ENCODE measurements around the gene CHCHD3.
"Not testable (repeated sequence)": the region's sequence is repeated elsewhere in the genome, so short reads cannot be mapped to it uniquely, and the experiment has no call there.

Gene CHCHD3

DNA sequence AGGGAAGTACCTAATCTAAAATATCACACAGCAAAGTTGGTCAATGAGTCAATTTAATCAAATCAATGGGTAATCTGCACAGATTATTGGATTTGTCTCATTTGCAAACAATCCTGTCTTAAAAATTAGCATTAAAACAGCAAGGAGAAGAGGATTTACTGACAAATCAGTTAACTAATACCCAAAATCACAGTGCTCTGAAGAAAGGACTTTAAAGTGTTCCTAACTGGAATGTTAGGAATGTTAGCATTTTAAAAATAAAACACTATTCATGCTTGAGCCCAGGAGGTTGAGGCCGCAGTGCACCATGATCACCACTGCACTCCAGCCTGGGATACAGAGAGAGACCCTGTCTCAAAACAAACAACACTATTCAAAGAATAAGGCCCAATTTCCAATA, 83.1 kb downstream of the CHCHD3 start:
- DNase-seq = no peak

DNA sequence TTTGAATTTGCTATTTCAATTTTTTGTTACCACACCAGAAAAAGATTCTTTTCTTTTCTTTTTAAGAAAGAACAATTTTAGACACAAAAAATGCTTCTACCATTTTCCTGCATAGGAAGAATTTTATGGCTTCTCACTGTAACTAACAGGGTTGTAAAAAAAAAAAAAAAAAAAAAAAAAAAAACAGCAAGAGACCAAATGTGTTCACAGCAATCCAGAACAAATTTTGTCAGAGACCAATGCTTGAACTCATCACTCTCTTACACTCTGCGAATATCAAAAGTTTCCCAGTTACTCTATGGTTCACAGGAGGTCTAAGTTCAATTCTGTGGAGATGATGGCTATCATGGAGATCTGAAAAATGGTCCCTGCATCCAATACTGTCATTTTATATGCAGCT, 84.4 kb downstream of the CHCHD3 start:
- DNase-seq = no peak

DNA sequence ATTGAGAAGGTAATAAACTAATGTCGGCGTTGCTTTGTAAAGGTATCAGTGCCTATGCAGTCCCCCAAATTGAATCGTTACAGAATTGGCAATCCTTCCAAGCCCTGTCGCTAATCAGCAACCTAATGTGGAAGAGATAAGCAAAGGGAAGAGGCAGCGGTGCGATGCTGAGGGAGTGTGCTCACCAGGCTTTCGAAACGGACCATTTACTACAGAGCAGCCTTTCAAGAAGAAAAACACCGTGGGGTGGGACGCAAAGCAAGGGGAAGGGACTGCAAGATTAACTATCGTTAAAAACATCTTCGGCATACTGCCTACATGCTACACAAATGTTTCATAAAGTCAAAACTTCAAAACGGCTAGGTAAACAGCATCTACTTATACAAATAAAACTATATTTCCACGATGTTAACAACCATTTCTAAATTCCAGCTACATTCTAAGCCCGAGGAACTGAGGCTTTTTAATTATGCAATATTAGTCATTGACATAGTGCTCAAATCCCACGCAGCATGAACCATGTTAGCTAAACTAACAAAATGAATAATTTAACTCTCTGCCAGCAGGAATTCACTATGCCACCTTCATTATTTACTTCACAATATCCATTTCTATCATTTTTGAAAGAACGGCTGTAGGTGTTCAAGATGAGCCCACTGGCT, 85.2 kb downstream of the CHCHD3 start:
- DNase-seq = no peak

GRCh38 chr7:132993377-132994013, 88.4 kb downstream of the CHCHD3 start:
- no peak for DNase-seq

GRCh38 chr7:132991615-132992587, 90.0 kb downstream of the CHCHD3 start:
- no peak for DNase-seq

DNA sequence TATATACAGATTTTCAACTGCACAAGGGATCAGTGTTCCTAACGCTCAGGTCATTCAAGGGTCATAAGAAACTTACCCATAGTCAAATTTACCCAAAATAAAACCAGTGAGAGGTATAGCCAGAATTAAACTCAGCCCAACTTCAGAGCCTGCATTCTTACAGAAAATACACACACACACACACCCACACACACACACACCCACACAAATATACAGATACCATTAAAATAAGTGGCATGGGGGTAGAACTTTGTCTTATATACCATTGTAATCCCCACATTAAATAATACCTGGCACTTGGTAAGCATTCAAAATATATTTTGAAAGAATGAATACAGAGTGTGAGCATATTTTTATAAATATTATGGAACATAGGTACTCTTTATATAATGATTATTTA, 93.8 kb downstream of the CHCHD3 start:
- DNase-seq = no peak

DNA sequence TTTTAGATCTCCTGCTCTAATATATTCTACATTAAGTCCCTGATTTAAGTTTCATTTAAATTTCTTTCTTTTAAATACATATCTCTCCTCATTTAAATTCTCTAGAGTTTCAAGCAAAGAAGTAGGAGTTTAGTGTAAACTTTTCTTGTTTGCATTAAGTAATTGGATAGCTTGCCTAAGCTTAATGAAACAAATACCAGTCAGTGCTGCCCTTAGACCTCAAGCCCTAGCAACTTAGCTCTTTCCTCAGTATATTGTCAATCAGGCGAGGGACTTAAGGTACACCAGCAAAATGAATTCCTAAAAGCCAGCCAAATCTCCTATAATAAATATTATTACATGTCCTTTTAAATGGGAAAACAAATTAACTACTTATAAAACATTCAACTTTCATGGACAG, 101.5 kb downstream of the CHCHD3 start:
- DNase-seq = no peak

DNA sequence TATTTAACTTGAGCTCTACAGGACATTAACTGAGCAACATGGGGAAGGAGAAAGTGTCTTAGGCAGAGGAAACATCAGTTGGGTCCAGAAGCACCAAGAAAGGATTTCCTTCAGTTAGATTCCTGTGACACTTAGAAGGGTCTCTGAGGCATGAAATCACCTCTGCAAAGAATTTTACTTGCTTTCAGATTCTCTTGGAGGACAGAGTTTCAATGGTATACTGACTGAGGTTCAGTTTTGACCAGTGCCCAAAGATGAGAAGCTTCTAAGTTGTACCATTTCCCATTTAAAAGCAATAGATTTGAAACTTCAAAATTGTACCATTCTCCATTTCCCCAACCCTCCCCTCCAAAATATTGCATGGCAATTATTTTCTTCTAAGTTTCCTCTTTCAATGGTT, 102.4 kb downstream of the CHCHD3 start:
- no peak for DNase-seq

DNA sequence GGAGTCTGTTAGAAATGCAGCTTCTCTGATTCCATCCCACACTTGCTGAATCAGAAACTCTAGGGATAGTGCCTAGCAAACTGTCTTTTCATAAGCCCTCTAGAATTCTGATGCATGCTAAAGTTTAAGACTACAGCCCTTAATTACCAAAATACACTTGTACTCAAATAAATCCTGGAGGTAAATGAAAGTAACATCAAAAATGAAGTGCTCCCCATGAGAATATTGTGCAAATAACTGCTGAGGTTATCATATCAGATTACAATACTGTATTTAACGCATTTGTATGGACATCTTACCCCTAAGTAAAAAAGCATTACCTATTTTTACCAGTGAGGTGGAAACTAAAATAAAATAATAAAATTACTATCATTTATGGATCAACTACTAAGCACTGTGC, 104.7 kb downstream of the CHCHD3 start:
- no peak for DNase-seq

DNA sequence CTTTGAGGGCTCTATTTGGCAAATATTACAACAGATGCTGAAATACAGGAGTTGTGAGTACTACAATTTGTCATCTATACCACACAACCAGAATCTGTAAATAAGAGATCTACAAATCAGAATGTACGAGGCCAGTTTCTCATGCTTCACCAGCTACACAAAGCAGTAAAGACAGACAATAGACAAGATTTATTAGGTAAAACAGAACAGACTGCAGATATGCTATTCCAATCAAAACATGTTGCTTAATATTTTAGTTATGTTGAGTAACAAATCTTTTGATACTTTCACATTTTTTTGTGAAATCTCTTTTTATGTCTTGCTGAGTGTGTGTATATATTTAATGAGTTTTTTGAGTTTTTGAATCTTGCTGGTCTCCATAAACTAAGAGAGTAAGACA, 109.1 kb downstream of the CHCHD3 start:
- DNase-seq = no peak

DNA sequence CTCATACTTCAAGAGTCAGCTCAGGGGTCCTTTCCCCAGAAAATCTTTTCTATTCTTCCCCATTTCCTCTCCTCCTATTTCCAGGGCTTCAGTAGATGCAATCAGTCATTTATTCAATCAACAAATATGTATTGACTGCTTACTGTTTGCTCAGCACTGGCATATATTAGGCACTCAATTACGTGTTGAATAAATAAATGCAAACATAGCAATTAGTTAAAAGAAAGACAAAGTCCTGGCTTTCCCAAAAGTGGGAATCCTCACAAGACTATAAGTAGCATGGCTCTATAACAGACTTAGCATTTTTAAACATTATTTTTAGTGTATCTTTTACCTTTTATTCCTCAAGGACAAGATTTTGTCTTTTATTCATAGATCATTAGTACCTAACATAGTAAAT, 111.6 kb downstream of the CHCHD3 start:
- DNase-seq = no peak

- DNase-seq = no peak
Measured at GRCh38 chr7:132969520-132969919, 112.4 kb downstream of the CHCHD3 start.

DNA sequence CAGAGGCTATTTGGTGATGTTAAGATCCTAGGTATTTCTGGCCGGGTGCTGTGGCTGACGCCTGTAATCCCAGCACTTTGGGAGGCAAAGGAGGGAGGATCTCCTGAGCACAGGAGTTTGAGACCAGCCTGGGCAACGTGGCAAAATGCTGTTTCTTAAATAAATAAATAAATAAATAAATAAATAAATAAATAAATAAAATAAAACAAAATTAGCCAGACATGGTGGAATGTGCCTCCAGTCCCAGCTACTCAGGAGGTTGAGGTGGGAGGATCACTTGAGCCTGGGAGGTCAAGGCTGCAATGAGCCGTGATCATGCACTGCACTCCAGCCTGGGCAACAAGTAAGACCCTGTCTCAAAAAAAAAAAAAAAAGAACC, 114.4 kb downstream of the CHCHD3 start:
- not testable (repeated sequence) for DNase-seq

- DNase-seq = no peak
Measured at GRCh38 chr7:132966754-132967469, 115.0 kb downstream of the CHCHD3 start.

DNA sequence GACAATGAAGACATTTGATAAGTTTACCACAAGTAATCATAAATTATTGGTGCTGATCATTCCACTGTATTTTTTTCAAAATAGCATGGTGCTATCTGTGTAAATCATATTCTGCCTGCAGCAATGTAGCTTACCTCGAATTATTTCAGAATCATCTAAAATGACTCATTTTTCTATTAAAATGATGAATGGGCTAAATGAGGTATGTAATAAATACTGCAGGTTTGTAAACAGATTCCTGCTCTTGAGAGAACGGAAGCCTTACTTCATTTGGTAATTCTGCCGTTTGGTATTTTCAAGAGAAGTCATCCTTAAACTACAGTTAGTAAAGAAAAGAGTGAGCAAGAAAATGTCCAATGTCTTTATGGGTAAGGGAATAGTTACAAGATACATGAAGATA, 115.9 kb downstream of the CHCHD3 start:
- DNase-seq = no peak

DNA sequence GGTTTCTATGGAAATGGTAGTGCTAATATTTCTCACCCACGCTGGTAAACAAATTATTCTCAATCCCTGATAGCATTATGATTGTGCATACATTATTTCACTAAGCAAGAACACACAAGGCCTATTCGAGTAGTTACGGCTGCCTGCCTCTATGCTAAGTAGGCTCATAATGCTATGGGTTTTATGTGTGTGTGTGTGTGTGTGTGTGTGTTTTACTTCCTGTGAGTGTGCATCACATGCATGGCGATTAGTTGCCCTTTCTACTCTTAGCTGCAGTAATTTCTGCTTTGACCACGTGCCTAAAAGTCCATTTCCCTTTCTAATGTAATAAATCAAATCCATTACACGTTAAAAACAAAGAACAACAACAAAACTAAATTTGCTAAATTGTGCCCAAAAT, 117.0 kb downstream of the CHCHD3 start:
- no peak for DNase-seq

DNA sequence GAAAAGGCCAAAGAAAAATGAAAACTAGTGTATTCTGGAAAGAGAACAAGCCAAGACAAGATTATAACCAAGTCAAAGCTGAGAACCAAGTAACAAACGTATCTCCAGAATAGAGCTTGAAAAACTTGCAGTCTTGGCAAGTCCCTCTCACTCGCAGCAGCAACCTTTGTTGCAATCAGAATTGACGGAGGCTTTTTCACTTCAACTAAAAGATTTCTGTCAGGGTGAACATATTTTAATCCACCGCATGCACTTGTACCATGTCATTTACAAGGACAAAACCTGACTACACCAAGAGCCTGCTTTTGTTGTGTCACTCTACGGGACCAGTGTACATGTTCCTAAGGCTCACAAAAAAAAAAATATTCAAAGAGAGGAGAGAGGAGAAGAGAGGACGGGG, 122.0 kb downstream of the CHCHD3 start:
- DNase-seq = no peak

DNA sequence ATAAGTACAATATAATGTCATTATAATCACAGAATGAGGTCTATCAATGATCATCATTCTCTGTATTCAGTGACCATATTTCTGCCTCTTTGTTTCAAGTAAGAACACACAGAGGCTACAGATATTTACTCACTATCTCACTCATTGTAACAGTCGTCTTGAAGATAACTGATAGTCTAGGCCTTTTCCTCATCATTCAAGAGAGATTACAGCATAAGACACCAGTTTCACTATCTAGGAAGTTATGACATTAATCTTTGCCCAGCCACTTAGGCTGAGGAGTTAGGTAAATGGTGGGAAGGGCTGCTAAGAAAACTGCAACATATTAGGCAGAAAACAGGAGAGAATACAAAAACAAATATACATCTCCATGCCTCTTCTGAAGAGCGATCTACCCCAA, 125.3 kb downstream of the CHCHD3 start:
- DNase-seq = no peak

DNA sequence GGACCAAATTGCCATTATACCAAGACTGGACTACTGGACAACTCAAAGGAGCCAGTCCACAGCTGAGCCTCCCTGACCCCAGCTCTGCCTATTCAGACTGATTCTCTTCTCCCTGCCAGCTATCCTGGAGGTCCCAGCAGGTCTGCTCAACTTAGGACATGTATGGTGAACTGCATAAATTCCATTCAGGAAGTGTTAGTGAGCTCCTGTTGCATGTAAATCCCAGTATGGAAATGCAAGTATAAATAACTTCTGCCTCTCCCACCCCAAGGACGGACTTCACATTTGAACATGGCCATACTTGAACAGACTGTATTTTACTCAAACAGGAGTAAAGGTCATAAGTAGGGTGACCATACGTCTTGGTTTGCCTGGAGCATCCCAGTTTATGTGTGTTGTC, 128.4 kb downstream of the CHCHD3 start:
- no peak for DNase-seq

DNA sequence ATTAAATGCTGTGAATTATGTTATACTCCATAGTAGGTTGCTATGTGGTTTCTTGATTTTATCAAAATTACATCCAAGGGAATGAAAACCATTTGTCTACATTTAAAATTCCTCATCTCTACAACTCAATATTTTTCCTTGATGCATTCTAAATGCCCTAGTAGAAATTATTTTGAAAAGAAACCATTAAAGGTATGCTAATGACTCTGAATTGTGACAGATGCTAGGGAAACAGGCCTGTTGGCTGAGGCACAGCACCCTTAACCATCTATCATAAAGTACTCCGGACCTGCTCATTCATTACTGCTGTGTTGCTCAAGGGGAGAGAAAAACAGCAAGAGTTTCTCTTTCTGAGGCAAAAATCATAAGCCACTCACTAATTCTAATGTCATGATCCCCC, 131.2 kb downstream of the CHCHD3 start:
- no peak for DNase-seq

DNA sequence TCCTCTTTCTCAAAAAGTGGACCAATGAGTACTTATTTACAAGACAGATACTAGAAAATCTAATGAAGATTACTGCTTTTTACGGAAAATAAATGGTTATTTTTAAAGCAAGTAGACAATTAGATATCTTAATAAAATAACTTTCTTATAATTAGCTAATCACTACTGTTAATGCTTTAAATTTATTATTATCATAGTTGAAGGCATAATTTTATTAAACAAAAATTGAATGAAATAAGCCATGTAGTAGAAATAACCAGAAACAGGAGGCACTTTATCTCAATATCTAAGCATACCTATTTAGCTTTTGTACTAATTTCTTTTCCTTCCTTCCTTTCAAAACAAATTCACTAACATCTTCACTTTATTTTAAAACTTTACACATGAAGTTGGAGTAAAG, 134.9 kb downstream of the CHCHD3 start:
- DNase-seq = no peak

- no peak for DNase-seq
Measured at GRCh38 chr7:132944774-132945173, 137.1 kb downstream of the CHCHD3 start.

DNA sequence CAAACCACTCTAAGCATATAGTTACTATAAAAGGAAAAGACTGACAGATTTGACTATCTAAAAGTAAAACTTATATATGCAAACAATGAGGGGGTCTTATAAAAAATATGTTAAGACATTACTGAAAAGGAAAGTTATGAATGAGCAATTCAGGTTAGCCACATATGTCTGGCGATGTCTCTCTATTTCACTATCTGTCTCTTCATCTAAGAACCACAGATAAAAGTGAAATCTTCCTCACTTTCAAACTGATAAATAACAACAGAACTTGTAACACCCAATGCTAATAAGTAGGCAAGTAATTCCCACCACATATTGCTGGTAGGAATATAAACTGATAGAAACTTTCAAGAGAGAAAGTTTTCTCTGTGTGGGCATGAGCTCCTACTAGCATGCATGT, 138.2 kb downstream of the CHCHD3 start:
- DNase-seq = no peak

Measured in NCI-H1092 (cell line).